Tibial nerve (tissue), 4 donors: Measurements from ENCODE around the gene ERG.

ENCODE experiments used
- CTCF ChIP-seq, 5 experiments: fragments of 200-600 bp in 3 of 5; fragments of 450-650 bp in 2 of 5; sonication (generic) in 3 of 5; IDR thresholded peaks; one replicate each; pipeline ENCODE4 v1.5.1; 2016 to 2019; ENCODE audit warnings: antibody characterized with exemption in 5 of 5, mild to moderate bottlenecking in 3 of 5, moderate library complexity in 2 of 5
- EP300 ChIP-seq, 2 donors: sonication (generic); formaldehyde crosslinking; IDR thresholded peaks; one replicate each; pipeline ENCODE4 v1.6.1; 2017; ENCODE audit warnings: antibody characterized with exemption in 2 of 2, mild to moderate bottlenecking in 1 of 2
- POLR2A ChIP-seq, 2 donors: fragments of 450-650 bp; IDR thresholded peaks; one replicate each; pipeline ENCODE4 v1.6.1; 2017; ENCODE audit warnings: antibody characterized with exemption in 2 of 2, mild to moderate bottlenecking in 2 of 2, moderate library complexity in 2 of 2

- TF ChIP-seq CTCF (IDR thresholded peaks at IDR 0.05) = no peak
- no peak for TF ChIP-seq EP300 (IDR thresholded peaks at IDR 0.05)
- TF ChIP-seq POLR2A (IDR thresholded peaks at IDR 0.05) = no peak
Measured at GRCh38 chr21:38401191-38401926, 96.9 kb downstream of the ERG start.
